Measurements from ENCODE around the gene PAX5.

DNA sequence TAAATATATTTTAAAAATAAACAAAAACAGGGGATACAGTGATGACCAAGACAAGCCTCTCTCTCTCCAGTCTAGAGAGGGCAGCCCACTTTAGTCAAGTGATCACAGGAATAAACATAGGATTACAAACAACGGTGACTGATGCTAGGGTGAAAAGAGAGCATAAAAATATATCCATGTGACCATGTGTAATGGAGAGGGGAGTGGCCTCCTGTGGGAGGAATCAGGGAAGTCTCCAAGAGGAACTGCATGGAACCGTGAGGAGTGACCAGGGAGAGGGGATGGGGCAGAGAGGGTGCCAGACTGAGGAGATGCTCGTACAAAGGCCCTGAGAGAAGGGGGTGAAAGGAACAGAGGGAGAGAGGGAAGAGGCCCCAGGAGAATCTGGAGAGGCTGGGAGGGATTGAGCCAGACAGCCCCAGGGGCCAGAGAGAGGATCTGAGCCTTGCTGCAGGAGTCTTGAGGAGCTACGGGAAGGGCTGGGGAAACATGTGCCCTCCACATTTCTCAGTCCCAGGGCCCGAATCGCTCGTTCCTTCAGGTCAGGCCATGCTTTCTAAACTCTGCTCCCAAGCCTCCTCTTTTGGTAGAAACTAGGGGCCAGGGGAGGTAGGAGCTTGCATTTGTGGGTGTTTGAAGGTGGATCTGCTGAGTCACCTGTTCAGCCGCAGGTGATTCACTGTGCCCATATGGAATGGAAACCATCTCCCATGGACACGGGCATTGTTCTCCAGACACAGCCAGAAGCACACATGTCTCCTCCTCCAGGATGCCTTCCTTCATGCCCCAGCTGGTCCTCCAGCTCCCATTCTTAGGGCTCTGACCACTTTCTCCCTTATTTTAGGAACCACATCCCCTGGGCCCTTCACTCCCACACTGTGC, 63.8 kb downstream of the PAX5 start:
- TF ChIP-seq CTCF (conservative IDR thresholded peaks at IDR 0.05; ENCODE audit: low read length), result no peak
- no peak for TF ChIP-seq EZH2phosphoT487 (IDR thresholded peaks at IDR 0.05; ENCODE audit: borderline replicate concordance, low read depth, low read length)
